ENCODE results near the gene LGALS8.

LGALS8 gene

GRCh38 chr1:236552096-236552495 lies 28.3 kb downstream of the LGALS8 start:
- TF ChIP-seq POLR2AphosphoS5 (IDR thresholded peaks at IDR 0.05; ENCODE audit: low read depth) (no peak), SPI1 (IDR thresholded peaks at IDR 0.05; ENCODE audit: borderline replicate concordance, low read depth) (no peak), REST (IDR thresholded peaks at IDR 0.05; ENCODE audit: insufficient replicate concordance, low read depth) (no peak), CTCF (IDR thresholded peaks at IDR 0.05; ENCODE audit: insufficient read depth, low read length) (no peak), GABPA (IDR thresholded peaks at IDR 0.05; ENCODE audit: low read depth) (no peak)
- Histone ChIP-seq H3K27ac (replicated peaks) (no peak overlapping the region), H3K27me3 (ENCODE audit: insufficient read depth, poor library complexity, severe bottlenecking) (no peaks in the 10 kb centered on the region)

GRCh38 chr1:236552901-236553300 lies 29.1 kb downstream of the LGALS8 start:
- H3K4me3 ChIP-seq (replicated peaks; ENCODE audit: insufficient read depth, low read length), result no peak overlapping the region
- TF ChIP-seq REST (IDR thresholded peaks at IDR 0.05; ENCODE audit: insufficient replicate concordance, low read depth), result no peak
- TF ChIP-seq GABPA (IDR thresholded peaks at IDR 0.05; ENCODE audit: low read depth), result no peak
- no peak for TF ChIP-seq SPI1 (IDR thresholded peaks at IDR 0.05; ENCODE audit: borderline replicate concordance, low read depth)
- TF ChIP-seq POLR2AphosphoS5 (IDR thresholded peaks at IDR 0.05; ENCODE audit: low read depth), result no peak
- no peak for TF ChIP-seq CTCF (IDR thresholded peaks at IDR 0.05; ENCODE audit: insufficient read depth, low read length)
- DNase-seq (ENCODE audit: low read depth in 1 of 2, low spot score in 1 of 2), result no peak
- no peaks in the 10 kb centered on the region for H3K27me3 ChIP-seq (ENCODE audit: insufficient read depth, poor library complexity, severe bottlenecking)
- no peak overlapping the region for H3K27ac ChIP-seq (replicated peaks)

More at GRCh38 chr1:236552096-236552495, 28.3 kb downstream of the LGALS8 start:
- no peak for DNase-seq (ENCODE audit: low read depth in 1 of 2, low spot score in 1 of 2)
- no peak overlapping the region for H3K4me3 ChIP-seq (replicated peaks; ENCODE audit: insufficient read depth, low read length)

- Histone ChIP-seq H3K27ac (replicated peaks) (no peak overlapping the region), H3K27me3 (ENCODE audit: insufficient read depth, poor library complexity, severe bottlenecking) (no peaks in the 10 kb centered on the region), H3K4me3 (replicated peaks; ENCODE audit: insufficient read depth, low read length) (no peak overlapping the region)
- TF ChIP-seq GABPA (IDR thresholded peaks at IDR 0.05; ENCODE audit: low read depth) (no peak), REST (IDR thresholded peaks at IDR 0.05; ENCODE audit: insufficient replicate concordance, low read depth) (no peak), SPI1 (IDR thresholded peaks at IDR 0.05; ENCODE audit: borderline replicate concordance, low read depth) (no peak), CTCF (IDR thresholded peaks at IDR 0.05; ENCODE audit: insufficient read depth, low read length) (no peak), POLR2AphosphoS5 (IDR thresholded peaks at IDR 0.05; ENCODE audit: low read depth) (no peak)
- no peak for DNase-seq (ENCODE audit: low read depth in 1 of 2, low spot score in 1 of 2)
These were observed 29.6 kb downstream of the LGALS8 start for GRCh38 chr1:236553370-236553769.

All from HL-60 (cell line).